SHP77 treated with DMSO at 0.1 percent for 48 hours (cell line): ENCODE measurements around the gene CSNK2B.
"Not testable (repeated sequence)": the region's sequence is repeated elsewhere in the genome, so short reads cannot be mapped to it uniquely, and the experiment has no call there.

Experiments used
- DNase-seq: peaks from one replicate; lab custom pipeline; 2025; lab: John Stamatoyannopoulos, UW

CSNK2B gene

DNA sequence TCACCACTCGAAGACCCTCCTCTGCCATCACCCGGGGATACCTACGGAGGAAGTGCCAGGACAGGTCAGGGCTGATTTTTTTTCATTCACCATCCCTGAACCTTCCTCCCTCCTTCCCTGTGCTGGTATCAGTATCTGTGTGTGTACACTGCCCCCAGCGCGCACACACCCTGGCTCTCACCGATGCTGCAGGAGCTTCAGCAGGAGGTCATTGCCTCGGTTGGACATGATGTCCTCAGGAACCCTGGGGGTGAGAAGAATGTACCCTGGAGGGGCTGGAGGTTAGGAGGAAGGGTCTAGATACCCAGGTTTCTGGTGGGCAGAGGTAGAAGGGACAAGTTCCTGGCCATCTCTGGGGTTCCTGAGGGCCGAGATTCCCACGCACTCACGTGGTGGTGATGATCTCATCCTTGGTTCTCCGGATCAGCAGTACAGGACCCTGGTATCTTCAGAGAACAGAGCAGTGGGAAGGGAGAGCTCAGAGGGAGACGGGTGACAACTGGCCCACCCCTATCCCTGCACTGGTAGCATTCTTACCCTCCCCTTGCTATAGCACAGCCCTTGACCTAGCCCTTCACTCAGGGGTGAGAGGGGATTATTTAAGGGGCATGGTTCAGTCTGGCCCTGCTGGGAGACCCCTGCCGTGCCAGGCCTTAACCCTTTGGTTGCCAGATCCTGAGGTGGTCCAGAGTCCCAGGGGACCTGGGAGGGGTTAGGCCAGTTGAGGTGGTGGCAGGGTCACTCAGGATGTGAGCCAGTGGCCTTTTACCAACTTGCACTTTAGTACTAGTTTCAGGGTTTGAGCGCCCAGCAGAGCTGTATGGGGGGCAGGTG is 22.2 kb downstream of the CSNK2B start:
- no peak for DNase-seq

DNA sequence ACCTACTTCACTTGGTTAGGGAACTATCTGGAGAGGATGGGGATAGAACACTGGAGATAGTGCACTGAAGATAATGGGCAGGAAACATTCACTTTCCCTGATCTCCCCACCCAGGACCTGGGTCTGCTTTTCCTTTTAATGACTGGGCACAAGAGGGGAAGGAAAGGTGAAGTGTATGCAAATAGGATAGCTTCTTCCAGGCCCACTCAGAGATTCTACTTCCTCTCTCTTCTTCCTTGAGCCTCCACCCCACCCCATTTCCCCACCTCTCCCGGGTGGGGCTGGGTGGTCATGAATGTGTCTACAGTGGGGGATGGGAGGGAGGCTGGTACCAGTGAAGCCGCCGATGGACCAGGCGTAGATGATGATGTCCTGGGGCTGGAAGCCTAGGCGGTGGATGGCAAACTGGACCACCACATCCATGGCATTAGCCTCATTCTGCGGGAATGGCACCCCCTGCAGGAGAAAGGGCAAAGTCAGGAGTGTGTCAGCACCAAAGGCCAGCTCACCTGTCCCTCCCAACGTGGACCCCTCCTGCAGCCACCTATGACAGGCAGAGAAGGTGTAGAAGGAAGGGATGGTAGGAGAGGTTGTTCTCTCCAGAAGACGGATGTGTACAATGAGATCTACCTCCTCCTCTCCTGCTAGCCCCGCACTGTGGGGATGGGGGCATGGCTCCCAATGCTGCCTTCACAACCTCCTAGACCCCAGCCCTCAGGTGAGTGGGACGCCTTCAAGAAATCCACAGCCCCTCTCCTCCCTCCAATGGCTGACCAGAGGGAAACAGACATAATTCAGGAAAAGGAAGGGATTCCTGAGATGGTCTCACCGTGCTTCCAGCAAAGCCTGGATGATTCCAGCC is 23.6 kb downstream of the CSNK2B start:
- no peak for DNase-seq

DNA sequence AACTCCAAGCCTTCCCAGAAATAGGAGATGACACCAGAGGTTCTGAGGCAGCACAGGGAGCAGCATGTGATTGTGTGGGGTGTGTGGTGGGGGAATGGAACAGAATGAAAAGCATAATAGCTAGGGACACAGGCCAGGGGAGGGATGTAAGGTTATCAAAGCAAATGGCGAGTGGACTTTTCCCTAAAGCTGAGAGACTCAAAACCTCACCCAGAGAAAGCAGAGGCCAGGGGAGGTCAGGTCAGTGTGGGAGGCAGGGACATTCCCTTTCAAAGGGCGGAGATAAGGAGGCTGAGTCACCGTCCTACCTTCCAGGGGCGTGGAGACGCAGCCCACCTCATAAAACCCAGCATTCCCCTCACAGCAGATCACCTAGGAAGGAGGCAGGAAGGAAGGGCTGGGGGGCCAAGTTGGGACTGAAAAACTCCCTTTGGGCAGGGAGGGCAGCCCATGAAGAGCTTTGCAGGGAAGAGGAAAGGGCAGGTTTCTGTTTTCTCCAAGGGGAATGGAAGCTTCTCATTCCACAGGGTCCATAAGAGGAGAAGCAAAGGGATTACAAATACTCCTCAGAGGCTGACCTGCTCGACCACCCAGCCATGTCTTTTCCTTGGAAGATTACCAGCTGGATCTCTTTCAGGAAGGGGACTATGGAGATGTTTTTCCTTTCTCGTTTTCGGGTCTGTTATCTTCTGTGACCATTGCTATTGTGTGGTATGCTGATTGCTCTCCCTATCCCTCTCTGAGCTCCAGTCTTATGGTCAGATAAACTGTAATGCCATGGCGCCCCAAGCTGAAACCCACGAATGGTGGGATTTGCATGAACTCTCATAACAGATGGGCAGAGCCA is 24.6 kb downstream of the CSNK2B start:
- no peak for DNase-seq

DNA sequence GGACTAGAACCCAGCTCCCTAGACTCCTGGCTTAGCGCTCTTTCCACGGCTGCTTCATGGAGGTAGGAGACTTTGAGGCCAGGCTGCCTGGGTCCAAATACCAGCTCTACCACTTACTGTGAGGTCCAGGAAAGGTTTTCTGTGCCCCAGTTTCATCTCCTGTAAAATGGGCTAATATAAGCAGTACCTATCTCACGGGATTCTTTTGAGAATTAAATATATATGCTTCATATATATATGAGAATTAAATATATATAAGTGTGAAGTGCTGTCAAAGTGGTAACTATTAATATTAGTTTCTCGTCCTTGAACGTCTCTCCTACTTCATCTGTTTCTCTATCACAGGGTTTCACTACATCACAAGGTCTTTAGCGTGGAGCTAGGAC is 25.2 kb downstream of the CSNK2B start:
- no peak for DNase-seq

DNA sequence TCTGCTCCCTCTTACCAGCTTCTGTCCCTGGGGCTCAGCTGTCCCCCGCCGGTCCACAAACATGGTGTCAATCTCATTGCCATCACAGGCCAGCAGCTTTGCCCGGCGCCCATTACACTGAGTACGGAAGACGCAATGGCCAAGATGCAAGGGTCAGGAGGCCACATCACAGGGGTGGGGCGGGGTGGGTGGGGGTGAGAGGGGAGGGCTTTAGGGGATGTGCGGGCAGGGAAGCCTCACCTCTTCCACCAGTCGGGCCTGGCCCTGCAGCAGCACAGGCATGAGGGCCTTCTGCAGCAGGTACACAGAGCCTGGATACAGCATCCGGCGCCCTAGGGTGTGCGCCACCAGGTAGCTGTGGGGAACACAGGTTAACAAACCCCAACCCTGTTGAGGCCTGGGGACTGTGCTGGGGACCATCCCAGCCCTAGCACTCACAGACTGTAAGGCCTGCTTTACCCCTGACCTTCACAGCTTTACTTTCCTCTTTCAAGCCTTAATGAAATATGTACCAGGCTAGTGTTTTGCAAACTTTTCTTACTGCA is 25.8 kb downstream of the CSNK2B start:
- no peak for DNase-seq

DNA sequence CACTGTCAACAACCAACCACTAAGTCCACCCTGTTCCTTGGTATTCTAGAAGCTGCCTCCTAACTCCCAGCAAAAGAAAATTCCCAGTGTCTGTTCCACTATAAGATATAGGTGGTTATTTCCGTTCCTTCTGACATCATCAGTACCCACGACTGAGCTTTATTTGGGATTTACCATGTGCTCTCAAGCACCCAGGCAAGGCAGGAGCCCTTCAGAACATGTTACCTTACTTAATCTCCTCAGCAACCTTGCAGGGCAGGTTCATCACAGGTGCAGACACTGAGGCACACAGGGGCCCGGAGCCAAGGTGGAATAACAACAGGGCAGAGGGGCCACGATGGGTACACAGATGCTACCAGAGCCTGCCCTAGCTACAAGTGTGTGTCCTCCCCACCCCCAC is 26.5 kb downstream of the CSNK2B start:
- no peak for DNase-seq

DNA sequence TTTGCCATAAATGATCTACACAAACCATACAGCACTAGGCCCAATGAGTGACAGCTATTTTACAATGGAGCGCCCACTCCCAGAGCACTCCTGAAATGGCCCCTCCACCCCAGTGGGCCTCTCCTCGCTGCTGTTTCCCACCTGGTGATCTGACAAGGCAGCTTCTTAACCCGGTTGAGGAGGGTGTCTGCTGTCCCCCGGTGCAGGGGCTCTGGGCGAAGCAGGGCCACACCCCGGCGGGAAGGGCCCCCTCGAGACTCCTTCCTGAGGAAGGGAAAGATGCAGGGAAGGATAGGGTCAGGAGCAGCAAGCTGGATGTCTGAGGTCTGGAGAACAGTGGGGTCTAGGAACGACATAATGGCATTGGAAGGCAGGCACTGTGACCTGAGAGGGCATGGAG is 27.0 kb downstream of the CSNK2B start:
- DNase-seq, result no peak

DNA sequence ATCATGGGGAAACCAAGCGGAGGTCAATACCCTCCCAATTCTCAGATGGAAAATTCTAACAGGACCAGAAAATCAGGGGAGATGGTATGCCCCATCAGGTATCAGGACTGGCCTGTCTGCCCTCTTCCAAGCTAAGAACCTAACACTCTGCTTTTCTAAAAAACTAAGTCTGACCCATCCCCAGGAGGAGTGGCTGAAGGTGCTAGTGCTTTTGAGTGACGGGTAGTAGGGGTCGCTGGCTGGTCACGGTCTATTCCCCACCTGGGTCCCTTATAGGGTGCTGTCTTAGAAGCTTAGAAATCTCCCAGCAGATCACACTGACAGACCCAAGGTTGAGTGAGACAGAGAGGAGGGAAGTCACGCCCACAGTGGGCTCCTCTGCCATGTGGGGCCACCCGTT is 27.7 kb downstream of the CSNK2B start:
- no peak for DNase-seq

DNA sequence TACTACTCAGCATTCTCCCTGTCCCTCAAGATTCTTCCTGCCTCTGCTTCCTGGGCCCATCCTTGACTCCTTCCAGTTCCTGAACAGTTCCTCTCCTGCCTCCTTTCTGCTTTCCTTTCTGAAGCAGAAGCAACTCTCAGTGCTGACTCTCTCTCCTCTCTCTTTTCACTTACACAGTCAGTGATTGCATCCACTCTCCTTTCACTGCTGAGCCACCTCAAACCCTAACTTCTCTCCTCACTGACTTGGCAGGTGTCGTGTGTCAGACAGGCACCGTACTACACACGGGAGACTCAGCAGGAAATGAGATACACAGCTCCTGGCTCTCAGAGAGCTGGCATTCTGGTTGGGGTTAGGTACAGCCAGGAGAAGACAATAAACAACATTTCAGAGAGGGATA is 31.7 kb downstream of the CSNK2B start:
- DNase-seq, result no peak

DNA sequence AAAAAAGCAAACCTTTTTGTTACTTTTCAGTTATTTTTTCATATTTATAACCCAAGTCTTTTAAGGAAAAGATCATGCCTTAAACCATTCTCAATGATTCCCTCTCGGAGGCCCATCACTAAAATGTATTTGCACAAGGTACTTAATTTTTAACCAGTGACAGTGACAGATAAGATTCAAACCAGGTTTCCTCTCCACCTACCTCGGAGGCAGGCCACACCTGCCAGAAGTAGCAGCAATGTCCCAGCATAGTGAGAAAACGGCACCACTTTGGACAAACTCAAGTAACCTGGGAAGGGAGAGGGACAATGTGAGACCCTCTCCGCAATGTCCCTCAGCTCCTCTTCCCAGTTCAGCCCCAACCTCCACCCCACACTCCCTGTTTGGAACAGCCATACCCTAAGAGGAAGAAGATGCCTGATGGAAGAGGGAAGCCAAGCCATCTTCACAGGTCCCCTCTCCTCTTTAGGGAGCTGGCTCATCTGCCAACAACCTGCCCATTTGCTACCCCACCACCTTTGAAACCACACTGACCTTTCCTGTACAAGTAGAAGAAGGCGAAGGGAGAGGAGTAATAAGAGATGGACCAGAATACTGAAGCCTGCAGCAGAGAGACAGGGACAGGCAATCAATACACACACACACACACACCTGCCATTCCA is 35.0 kb downstream of the CSNK2B start:
- DNase-seq, result no peak

DNA sequence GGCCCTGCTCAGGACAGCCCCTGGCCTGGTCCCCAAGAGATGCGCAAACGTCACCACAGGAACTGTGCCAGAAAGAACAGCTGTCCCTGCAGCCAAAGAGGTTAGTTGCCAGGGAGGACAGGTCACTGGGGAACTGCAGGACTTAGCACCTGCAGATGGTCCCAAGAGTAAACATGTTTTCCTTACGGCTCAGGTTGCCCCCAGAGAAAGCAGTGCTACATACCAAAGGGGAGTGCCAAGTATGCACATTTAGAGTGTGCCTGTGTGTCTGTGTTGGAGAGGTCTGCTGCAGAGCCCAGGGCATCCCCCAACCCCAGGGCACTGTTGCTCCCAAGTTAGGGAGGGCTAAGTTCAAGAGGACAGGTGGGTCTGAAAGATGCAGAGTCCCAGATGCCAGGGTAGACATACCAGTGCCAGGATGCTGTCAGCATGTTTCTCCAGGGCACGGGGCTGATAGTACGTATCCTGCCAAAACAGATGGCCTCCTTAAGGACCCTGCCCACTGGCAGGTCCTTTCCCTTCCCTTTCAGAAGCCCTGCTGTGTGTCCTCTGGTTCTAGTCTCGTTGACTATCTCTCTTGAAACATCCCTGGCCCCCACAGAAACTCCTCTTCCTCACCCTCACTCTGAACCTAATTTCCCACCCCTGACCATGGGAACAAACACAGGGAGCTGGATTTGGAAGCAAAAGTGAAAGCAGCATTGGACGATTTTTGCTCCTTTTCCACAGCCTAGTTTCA is 36.0 kb downstream of the CSNK2B start:
- peak; percentile 58 for DNase-seq

DNA sequence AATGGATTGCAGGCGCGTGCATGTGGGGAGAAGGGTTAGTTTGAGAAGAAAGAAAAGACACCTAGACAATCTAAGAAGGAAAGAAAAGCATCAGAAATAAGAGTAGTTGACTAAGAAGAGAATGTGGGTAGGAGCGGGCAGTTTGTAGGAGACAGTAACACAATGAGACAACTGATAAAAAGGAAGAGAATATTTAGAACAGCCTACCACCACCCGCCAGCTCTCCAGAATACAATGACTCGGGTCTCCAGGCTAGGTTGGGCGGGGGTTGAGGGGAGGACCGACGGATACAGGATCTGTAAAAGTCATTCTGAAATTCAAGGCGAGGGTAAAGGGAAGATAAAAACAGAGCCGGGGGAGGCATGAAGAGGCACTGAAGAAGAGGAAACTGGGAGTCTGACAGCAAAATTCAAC is 36.5 kb downstream of the CSNK2B start:
- no peak for DNase-seq

DNA sequence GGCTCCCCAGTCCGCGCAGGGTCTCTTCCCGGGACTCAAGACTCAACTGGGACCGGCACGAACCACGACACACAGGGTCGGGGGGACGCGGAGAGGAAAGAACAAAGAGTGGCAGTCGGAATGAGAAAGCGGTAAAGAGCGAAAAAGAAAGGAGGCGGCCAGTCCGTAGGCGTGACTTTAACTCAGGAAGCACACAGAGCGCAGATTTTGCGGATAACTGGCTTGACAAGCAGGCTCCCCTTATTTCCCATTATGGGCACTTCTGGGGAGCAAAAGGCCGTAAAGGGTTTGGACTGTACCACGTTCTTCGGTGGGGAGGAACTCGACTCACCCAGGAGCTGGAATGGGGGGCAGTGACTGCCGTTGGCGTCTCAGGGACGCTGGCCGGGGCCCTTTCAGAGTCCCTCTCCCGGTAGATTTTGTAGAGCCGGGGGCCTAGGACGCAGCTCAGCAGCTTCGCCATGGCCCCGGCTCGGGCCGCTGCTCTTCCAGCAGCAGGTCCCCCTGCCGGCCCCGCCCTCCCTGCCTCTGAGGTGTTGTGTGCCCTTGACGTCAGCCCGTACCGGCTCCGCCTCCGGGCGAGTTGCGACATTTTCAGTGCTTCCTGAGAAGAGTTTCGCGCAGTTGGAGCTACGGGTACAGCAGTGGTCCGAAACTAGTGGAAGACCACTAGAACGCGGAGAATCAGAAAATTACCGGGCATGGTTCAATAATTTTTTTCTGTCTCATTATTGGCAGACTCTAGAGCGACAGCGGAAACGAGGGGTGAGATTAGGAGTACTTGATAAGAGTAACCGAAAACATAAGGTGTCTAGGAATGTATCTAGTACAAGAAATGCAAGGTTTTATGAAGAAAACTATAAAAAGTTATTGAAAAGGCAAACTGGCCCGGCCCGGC is 37.2 kb downstream of the CSNK2B start, which contains the start of gene ABHD16A:
Gene ABHD16A, minus strand, starts transcription at position 506 of the 898 bp plus-strand sequence. Its CDS starts 43 bp downstream, at position 463.
- DNase-seq, result peak; percentile 94

DNA sequence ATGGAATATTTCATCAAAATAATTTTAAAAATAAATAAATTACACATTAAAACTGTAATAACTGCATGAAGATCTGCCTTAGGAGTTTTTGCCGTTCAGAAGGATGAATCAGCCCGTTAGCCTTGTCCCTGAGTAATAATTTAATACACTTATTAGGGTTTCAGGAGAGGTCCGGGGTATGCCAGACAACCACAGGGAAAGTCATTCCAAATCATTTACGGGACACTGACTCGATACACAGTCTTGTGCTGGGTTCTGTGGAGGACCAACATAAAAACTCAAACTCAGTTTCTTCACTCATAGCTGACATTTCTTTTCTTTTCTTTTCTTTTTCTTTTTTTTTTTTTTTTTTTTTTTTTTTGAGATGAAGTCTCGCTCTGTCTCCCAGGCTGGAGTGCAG is 40.1 kb downstream of the CSNK2B start:
- DNase-seq, result no peak

DNA sequence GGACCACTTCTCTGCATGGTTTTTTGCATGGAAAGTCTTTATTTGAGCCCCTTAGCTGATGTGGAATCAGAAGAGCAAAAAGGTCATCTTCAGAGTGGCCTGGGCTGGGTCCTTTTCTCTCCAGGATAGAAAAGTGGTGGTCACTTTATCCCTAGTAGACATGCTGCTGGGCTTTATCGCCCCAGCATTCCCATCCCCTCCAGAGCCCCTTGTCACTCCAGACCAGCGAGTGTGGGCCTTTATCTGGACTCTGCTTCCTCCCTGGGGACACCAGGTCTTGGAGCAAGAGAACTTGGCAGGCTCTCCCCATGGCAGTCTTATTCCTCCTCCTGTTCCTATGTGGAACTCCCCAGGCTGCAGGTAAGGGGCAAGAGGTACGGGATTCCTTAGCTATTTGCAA is 40.7 kb downstream of the CSNK2B start, which contains the start of gene LY6G6F:
Gene LY6G6F, plus strand, starts transcription at position 268 of the 400 bp plus-strand sequence. Its CDS starts 41 bp downstream, at position 309.
- no peak for DNase-seq

DNA sequence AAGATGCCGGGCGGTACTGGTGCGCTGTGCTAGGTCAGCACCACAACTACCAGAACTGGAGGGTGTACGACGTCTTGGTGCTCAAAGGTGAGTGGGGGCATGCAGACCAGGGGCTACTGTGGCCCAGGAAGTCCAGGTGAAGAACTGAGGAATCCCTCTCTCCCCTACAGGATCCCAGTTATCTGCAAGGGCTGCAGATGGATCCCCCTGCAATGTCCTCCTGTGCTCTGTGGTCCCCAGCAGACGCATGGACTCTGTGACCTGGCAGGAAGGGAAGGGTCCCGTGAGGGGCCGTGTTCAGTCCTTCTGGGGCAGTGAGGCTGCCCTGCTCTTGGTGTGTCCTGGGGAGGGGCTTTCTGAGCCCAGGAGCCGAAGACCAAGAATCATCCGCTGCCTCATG is 41.8 kb downstream of the CSNK2B start:
- no peak for DNase-seq

DNA sequence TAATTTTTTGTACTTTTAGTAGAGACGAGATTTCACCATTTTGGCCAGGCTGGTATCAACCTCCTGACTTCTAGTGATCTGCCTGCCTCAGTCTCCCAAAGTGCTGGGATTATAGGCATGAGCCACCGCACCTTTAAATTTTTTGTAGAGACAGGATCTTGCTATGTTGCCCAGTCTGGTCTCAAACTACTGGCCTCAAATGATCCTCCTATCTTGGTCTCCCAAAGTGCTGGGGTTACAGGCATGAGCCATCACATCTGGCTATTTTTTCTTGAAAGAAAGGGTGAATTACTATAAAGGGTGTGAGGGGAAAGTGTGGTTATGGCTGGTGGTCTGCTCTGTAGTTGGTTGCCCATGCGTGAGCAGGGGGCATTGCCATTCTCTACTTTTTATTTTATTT is 42.3 kb downstream of the CSNK2B start:
- DNase-seq, result no peak

DNA sequence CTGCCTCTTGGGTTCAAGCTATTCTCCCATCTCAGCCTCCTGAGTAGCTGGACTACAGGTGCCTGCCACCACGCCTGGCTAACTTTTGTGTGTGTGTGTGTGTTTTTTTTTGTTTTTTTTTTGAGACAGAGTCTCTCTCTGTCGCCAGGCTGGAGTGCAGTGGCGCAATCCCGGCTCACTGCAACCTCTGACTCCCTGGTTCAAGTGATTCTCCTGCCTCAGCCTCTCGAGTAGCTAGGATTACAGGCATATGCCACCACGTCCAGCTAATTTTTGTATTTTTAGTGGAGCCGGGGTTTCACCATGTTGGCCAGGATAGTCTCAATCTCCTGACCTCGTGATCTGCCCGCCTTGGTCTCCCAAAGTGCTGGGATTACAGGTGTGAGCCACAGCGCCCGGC is 43.3 kb downstream of the CSNK2B start:
- not testable (repeated sequence) for DNase-seq

DNA sequence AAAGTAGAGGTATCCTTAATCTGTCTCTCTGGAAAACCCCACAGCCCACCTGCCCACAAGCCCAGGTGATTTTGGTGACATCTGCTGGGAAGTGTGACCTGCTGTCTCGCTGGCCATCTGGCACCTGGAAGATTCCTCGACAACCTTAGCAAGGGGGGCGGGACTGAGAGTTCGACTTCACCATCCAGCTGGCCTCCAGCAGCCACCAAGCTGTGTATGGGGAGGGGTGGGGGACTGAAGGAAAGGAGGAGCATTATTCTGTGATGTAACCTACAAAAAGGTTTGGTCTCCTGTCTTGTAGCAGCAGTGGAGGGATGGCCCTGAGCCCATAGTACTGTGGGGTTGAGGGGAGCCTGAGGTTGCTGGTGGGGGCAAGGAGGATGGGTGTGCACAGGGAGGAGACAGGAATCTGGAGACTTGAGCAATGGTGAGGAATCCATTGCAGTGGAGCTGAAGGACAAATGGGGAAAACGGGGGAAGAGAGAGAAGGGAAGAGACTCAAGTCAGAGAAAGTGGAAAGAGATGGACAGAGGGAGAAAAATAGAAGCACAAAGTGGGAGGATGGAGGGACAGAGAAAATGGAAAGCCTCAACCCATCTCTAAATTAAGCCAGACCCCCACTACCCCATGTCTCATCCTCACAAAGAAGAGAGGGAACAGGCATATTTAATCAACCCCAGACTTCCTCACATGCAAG is 44.8 kb downstream of the CSNK2B start:
- DNase-seq, result no peak
